Epithelial cell of alveolus of lung (primary cell): ENCODE results near the gene POLR3G. TPM values are rescaled to one million over a fixed set of nuclear protein-coding genes. Genes with fewer than 3 reads are reported as not detected.

Experiments used
- total RNA-seq: library from RNA; depleted of rRNA; stranded (reverse); fragments of >200 nt; gene quantifications from 2 replicates; pipeline ENCODE4 v1.2.1, GENCODE V29; 2015

POLR3G gene
- 0.72 and 5.3 TPM in 2 replicates for total RNA-seq

GRCh38 chr5:90474235-90475107, at the start of gene POLR3G, which contains the start of gene MBLAC2:
POLR3G (plus strand) TSS chr5:90474864; CDS start chr5:90485568, 10,704 bp downstream.
MBLAC2 (minus strand) TSS chr5:90474771; CDS start chr5:90474292, 479 bp downstream.

GRCh38 chr5:90529194-90529938, 54.7 kb downstream of the POLR3G start, which contains the start of gene LYSMD3:
LYSMD3 (minus strand) TSS chr5:90529584; CDS start chr5:90525289, 4,295 bp downstream.

GRCh38 chr5:90558344-90559192, 83.9 kb downstream of the POLR3G start, which contains the start of gene ADGRV1:
ADGRV1 (plus strand) TSS chr5:90558797; CDS start chr5:90558896, 99 bp downstream.

Other genes with a start within 250 kb of the POLR3G start
- gene CETN3, start 65.1 kb upstream of the POLR3G start, total RNA-seq, result 12.2 and 17.8 TPM in 2 replicates
- gene MBLAC2, start 93 bp upstream of the POLR3G start, total RNA-seq, result 3.2 and 3.4 TPM in 2 replicates
- 13.7 and 23.1 TPM in 2 replicates for gene LYSMD3, start 54.7 kb downstream of the POLR3G start, total RNA-seq
- 0.13 and 0.32 TPM in 2 replicates for gene ADGRV1, start 83.9 kb downstream of the POLR3G start, total RNA-seq